GM19193 (cell line): ENCODE measurements around the gene YTHDC1.

Experiments
- POLR2A ChIP-seq: IDR thresholded peaks from 4 replicates; pipeline ENCODE4 v1.6.1; 2011; ENCODE audit not compliant: insufficient read depth, insufficient read length; ENCODE audit errors: extremely low read depth

YTHDC1 gene

DNA sequence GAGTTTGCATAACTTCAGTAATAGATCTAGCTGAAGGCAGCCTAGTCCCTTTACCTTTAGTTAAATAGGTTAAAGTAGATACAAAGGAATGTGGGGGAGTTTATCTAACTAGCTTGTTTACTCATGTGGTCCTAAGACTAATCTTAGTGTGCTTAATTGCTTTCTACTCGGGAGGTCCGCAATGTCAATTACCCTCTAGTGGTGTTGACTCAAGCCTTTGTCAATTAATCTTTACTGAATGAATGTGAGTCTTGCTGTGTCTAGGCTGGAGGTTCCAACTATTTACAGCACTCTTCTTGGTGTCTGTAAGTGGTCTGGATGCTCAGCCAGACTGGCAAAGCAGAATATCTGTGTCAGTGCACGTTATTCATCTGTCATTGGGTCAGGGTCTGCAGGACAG is 17.9 kb upstream of the YTHDC1 start:
- no peak for TF ChIP-seq POLR2A

DNA sequence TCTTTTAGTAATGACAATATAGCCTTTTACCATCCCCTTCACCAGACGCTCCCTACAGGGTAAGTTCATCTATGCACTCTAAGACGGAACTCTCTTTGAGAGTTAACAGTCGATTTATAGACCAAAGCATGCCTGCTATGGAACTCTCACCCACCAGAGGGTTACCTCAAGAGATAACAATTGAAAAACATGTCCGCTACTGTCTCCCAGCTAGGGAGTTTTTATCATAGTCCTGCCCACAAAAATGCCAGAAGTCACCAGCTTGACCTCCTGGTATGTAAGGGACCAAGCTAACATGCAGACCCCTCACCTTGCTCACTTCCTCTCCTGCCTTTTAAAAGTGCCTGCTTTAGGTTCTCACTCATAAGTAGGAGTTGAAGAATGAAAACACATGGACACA is 16.7 kb upstream of the YTHDC1 start:
- no peak for TF ChIP-seq POLR2A

DNA sequence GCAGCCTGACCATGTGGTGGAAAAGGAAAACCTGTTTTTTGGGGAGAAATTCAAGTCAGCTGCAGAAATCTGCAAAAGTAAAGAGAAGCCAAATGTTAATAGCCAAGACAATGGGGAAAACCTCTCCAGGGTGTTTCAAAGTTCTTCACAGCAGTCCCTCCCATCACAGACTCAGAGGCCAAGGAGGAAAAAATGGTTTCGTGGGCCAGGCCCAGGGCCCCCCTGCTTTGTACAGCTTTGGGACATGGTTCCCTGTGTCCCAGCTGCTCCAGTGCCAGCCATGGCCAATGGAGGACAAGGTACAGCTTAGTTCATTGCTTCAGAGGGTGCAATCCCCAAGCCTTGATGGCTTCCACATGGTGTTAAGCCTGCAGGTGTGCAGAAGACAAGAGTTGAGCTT is 15.2 kb upstream of the YTHDC1 start:
- no peak for TF ChIP-seq POLR2A

DNA sequence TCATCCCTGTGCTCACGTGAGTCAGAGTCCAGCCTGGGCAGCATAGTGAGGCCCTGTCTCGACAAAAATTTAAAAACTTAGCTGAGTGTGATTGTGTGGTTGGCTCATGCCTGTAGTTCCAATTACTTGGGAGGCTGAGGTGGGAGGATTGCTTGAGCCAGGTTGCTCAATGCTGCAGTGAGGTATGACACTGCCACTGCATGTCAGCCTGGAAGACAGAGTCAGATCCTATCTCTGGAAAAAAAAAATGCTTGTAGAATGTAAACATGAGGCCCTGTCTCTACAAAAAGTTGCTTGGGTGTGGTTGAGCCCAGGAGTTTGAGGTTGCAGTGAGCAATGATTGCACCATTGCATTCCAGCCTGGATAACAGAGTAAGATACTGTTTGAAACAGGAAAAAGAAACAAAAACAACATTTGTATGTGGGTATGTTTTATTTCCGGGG is 11.3 kb upstream of the YTHDC1 start:
- TF ChIP-seq POLR2A, result no peak

DNA sequence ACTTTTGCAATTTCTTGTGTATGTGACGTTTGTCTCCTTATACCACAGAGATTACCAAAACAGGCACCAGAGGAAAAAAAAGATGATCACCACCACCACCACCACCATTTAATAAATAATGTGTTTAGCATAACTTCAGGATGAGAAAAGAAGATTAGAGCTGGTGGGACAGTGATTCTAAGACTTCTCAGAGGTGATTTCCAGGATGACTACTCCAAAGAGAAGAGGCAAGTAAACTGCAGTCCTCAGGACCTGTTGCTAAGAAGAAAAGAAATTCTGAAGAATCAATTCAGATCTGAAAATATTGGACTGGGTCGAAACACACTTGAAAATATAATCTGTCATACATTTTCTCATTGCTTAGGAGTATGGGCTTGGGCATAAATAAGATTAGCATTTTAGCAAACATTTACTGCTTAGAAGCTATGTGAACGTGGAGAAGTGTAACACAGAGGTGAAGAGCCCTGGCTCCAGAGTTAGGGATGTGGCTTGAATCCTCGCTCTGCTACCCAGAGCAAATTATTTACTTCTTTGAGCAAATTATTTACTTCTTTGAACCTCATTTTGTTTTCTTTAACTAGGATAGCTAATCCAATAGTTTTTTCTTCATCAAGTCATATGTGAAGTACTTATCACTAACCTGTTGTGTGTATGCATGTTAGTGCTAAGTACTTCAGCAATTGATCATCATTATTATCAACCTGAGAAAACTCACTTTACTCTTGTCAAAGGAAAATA is 10.5 kb upstream of the YTHDC1 start:
- no peak for TF ChIP-seq POLR2A

DNA sequence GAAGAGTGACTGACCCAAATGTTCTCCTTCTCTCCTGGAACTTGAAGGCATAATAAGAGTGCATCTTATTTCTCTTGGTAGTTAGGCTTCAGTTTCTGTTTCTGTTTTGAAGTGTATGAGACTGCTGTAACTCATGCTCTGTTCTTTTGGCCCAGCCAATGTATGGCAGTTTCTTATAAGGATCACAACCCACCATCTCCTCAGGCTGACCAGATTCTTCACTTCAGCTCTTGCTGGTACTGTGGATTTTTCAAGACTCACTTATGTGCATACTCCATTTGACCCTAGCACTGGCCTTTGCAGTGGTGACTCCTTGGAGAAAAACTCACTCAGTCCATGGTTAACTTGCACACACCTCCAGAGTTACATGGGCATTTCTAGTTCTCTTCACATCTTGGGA is 9.6 kb upstream of the YTHDC1 start:
- TF ChIP-seq POLR2A, result no peak

DNA sequence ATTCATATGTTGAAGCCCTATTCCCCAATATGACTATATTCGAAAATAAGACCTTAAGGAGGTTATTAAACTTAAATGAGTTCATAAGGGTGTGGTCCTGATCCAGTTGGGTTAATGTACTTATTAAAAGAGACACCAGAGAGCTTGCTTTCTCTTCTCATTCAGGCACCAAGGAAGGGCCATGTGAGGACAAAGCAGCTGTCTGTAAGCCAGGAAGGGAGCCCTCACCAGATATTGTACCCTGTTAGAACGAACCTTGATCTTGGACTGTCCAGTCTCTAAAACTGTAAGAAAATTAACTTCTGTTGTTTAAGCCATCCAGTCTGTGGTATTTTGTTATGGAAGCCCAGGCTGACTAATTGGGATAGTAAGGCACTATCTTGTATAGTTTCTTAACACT is 9.1 kb upstream of the YTHDC1 start:
- TF ChIP-seq POLR2A, result no peak

DNA sequence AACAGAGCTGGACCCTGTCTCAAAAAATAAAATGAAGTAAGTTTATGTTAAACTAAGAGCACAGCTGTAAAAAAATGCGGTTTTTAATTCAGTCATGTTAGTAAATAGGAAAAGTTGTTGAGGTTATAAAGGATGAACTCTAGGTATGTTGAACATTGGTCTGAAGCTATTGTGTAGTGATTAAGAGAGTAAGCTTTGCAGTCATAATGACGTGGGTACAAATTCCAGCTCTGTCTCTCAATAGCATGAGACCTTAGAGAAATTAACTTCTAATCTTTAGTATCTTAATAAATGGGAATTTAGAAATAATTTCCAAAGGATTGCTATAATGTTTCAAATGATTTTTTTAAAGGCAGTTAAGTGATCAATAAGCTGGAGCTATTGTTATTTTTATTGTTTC is 2.9 kb upstream of the YTHDC1 start:
- no peak for TF ChIP-seq POLR2A

DNA sequence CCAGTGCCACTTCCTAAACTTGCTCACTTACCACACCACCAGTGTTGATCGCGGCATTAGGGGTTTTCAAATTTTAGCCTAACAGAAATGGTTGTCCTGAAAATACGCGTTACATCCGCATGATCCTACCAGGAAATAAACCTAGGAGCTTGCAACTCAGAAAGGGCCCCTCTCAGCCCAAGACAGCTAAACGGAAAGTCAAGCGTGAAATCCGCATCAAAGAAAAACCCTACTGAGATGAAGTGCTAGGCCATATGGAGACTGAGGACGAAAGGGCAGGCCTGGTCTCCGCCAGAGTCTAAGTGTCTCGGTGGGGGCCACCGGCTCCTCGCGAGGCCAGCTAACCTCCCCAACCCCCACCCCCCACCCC is 626 bp downstream of the YTHDC1 start:
- TF ChIP-seq POLR2A, result no peak

DNA sequence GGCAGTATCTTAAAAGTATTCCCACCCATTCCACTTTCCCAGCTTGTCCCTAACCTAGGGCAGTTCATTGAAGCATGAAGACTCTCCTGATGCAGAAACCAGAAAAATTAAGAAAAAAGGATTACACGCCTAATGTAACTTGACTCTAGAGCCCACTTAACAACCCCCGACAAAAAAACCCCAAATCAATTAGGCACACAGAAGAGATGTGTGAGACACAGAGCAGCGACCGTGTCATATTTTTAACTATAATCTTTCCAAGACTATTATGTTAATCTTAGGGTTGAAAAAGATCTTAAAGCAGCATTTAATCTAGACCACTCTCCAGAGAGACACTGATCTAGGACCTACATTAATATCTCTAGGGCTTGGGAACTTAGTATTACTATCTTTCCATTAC is 1.3 kb downstream of the YTHDC1 start:
- no peak for TF ChIP-seq POLR2A

DNA sequence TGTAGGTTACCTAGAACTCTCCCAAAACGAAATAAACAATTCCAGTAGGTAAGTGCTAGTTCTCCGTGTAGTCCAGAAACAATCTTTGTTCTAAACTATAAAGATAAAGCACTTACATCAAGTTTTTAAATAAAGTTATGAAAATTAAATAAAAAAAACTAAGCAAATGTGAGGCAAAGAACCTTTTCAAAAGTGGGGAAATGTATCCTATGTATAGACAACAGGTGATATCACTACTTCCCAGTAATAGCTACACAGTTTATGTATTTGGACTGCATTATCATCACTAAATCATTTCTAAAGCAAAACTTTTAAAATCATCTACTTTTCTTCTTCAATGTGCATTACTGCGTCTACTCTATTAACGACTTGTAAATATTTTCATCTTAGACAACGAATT is 2.0 kb downstream of the YTHDC1 start:
- TF ChIP-seq POLR2A, result no peak

DNA sequence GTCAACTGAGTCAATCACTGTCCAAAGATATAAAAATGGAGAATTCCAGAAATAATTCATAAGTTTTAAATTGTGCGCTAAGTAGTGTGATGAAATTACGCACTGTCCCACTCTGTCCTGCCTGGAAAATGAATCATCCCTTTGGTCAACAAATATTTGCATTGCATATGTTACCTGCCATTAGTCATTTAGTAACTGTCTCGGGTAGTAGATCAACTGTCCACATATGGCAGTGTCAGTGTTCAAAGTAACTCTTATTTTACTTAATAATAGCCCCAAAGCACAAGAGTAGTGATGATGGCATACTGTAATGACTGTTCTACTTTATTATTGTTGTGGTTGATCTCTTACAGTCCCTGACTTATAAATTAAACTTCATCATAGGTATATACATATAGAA is 3.4 kb downstream of the YTHDC1 start:
- TF ChIP-seq POLR2A, result no peak

DNA sequence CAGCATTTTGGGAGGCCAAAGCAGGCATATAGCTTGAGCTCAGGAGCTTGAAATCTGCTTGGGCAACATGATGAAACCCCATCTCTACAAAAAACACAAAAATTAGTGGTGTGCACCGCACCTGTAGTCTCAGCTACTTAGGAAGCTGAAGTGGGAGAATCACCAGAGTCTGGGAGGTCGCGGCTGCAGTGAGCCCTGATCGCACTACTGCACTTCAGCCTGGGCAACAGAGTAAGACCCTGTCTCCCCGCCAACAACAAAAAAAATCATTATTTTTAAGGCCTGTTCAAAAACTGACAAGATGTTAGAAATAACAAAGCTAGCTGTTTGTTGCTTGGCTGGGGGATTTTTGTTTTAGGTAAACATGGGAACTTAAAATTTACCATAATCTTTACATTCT is 5.1 kb downstream of the YTHDC1 start:
- no peak for TF ChIP-seq POLR2A

DNA sequence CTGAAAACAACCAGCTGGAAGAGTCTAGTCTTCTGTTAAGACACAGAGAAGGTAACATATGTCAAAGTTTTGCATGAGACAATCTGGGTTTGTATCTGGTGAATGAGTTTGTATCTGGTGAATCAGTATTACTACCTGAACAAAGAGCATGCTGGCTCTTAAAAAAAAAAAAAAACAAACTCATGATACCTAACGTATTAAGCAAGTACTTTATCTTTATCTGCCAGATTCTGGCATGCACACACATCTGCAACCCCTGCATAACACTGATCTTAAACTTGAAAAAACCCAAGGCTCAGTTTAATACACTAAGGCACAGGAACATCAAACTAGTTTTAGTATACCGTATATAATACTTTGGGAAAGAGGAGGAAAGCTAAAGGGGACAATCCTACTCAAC is 5.8 kb downstream of the YTHDC1 start:
- no peak for TF ChIP-seq POLR2A

DNA sequence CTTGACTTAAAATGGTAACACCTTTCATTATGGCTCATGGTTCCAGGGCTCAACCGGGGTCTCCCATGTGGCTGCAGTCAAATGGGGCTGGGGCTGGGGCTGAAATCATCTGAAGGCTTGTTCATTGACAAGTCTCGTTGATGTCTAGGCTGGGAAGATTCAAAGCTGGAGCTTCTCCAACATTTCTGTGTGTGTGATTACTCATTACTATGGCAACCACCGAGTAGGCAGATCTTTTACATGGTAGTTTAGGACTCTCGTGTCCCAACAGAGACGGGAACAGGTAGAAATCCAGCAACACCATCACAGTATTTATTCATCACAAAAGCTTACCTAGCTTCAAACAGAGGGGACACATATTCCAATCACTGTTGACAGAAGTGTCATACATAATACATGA is 7.8 kb downstream of the YTHDC1 start:
- TF ChIP-seq POLR2A, result no peak

DNA sequence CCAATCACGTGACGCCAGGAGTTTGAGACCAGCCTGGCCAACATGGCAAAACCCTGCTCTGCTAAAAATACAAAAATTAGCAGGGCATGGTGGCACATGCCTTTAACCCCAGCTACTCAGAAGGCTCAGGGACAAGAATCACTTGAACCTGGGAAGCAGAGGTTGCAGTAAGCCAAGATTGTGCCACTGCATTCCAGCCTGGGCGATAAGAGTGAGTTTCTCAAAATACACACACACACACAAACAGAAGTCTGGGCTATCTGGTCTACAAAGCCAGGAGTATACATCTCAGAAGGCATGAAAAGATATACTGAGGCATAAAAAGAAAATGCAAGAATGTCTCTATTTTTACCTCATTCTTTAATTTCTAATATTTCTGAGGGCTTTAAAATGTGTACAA is 11.3 kb downstream of the YTHDC1 start:
- no peak for TF ChIP-seq POLR2A

DNA sequence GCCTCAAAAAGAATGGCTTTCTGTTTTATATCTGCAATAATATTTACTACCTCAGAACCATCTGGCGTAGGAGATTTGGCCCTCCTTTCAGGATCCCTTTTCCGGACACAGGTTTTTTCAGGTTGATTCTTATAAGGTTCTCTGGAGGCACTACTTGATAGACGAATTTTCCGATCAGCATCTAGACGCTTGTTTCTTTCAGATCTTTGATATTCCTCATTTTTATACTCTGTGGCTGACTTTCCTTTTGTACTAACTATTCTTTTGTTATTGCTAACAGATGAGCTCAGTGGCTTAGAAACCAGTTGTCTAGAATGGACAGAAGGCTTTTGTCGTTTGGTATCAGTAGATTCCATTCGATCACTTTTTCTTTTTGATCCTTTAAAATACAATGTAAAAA is 12.4 kb downstream of the YTHDC1 start:
- no peak for TF ChIP-seq POLR2A
